DOHH2 (cell line): ENCODE measurements around the gene RABGAP1L.
"Not testable (repeated sequence)": the region's sequence is repeated elsewhere in the genome, so short reads cannot be mapped to it uniquely, and the experiment has no call there.

Experiments used
- H3F3A ChIP-seq: fragments of 200-600 bp; sonication (generic), shearing (Covaris generic); 2 replicates; pipeline ENCODE4 v1.6.0; 2016; ENCODE audit warnings: antibody characterized with exemption, mild to moderate bottlenecking; ENCODE audit not compliant: control insufficient read depth, insufficient read depth
- H3K27ac ChIP-seq: fragments of 200-600 bp; sonication (generic); 2 replicates; pipeline ENCODE4 v1.5.1; 2014; ENCODE audit warnings: low read depth, mild to moderate bottlenecking, low read length, moderate library complexity
- H3K27me3 ChIP-seq: fragments of 200-600 bp; sonication (generic); 2 replicates; pipeline ENCODE4 v1.6.1; 2014; ENCODE audit warnings: mild to moderate bottlenecking, low read length, mixed read lengths; ENCODE audit not compliant: control insufficient read depth
- H3K36me3 ChIP-seq: fragments of 200-600 bp; sonication (generic); 2 replicates; pipeline ENCODE4 v1.6.1; 2014; ENCODE audit warnings: mild to moderate bottlenecking, low read length, moderate library complexity, mixed read lengths; ENCODE audit not compliant: control insufficient read depth
- H3K4me1 ChIP-seq: fragments of 200-600 bp; sonication (generic); 2 replicates; pipeline ENCODE4 v1.6.1; 2014; ENCODE audit warnings: mild to moderate bottlenecking, low read length, mixed read lengths; ENCODE audit not compliant: control insufficient read depth
- H3K4me2 ChIP-seq: fragments of 200-600 bp; sonication (generic); 2 replicates; pipeline ENCODE4 v1.6.0; 2014; ENCODE audit warnings: mild to moderate bottlenecking, low read length, moderate library complexity
- H3K4me3 ChIP-seq: fragments of 200-600 bp; sonication (generic); 2 replicates; pipeline ENCODE4 v1.5.1; 2014; ENCODE audit warnings: mild to moderate bottlenecking, low read length, mixed read lengths
- H3K79me2 ChIP-seq: fragments of 200-600 bp; sonication (generic); 2 replicates; pipeline ENCODE4 v1.6.1; 2014; ENCODE audit warnings: mild to moderate bottlenecking, low read length, mixed read lengths; ENCODE audit not compliant: control insufficient read depth
- H3K9me2 ChIP-seq: fragments of 200-600 bp; sonication (generic); replicated peaks from 2 replicates; pipeline ENCODE4 v1.6.1; 2014; ENCODE audit warnings: mild to moderate bottlenecking, low read length, mixed read lengths; ENCODE audit not compliant: control insufficient read depth
- H3K9me3 ChIP-seq: fragments of 200-600 bp; sonication (generic); 2 replicates; pipeline ENCODE4 v1.6.1; 2014; ENCODE audit warnings: antibody characterized with exemption, low read length, mixed read lengths; ENCODE audit not compliant: control insufficient read depth, insufficient read depth
- H4K20me1 ChIP-seq: fragments of 200-600 bp; sonication (generic); 2 replicates; pipeline ENCODE4 v1.6.0; 2014; ENCODE audit warnings: low read depth, mild to moderate bottlenecking, antibody characterized with exemption, low read length, moderate library complexity; ENCODE audit not compliant: control insufficient read depth, insufficient read depth
- EZH2phosphoT487 ChIP-seq: fragments of 200-600 bp; sonication (generic); IDR thresholded peaks from 2 replicates; pipeline ENCODE4 v1.6.1; 2017; ENCODE audit warnings: borderline replicate concordance, mild to moderate bottlenecking, antibody characterized with exemption, low read length, moderate library complexity, mixed read lengths
- TF ChIP-seq, protein P1 (sequence below): fragments of 200-600 bp; sonication (generic); IDR thresholded peaks from one replicate; pipeline ENCODE4 v1.5.1; 2014; ENCODE audit warnings: antibody characterized with exemption, mild to moderate bottlenecking, low read depth, low read length; ENCODE audit not compliant: poor library complexity, severe bottlenecking

Gene RABGAP1L

DNA sequence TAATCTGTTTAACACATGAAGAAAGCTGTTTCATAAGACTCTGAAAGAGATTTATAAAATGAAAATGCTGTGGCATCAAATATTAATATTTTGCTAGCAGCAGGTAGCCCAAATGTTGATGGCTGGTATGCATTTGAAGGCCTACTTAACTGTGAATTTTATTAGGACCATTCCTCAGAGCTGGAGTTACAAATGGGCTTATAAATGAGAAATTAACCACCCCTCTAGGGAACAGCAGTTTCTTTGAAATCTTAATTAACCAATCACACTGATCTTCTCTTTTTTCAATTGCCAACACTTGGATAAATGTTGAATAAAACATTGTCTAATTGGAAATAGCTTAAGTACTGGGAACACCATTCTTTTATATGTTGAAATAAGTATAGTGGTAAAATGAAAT is 418.4 kb downstream of the RABGAP1L start:
- H3K9me3 ChIP-seq: peaks cover 13% of the 10 kb centered on the region; the same call in 1 of the 2 replicates
- H3K4me3 ChIP-seq: no peak overlapping the region
- no peaks in the 10 kb centered on the region for H3K4me1 ChIP-seq
- H3K4me2 ChIP-seq: no peak overlapping the region
- H3K9me2 ChIP-seq: no peaks in the 10 kb centered on the region
- H3F3A ChIP-seq: 0 out of 2 replicates have a peak, but pooled peaks cover 2% of the 10 kb centered on the region
- H3K79me2 ChIP-seq: no peaks in the 10 kb centered on the region
- H3K36me3 ChIP-seq: peaks cover 30% of the 10 kb centered on the region
- no peak overlapping the region for H3K27ac ChIP-seq
- TF ChIP-seq, protein P1, sequence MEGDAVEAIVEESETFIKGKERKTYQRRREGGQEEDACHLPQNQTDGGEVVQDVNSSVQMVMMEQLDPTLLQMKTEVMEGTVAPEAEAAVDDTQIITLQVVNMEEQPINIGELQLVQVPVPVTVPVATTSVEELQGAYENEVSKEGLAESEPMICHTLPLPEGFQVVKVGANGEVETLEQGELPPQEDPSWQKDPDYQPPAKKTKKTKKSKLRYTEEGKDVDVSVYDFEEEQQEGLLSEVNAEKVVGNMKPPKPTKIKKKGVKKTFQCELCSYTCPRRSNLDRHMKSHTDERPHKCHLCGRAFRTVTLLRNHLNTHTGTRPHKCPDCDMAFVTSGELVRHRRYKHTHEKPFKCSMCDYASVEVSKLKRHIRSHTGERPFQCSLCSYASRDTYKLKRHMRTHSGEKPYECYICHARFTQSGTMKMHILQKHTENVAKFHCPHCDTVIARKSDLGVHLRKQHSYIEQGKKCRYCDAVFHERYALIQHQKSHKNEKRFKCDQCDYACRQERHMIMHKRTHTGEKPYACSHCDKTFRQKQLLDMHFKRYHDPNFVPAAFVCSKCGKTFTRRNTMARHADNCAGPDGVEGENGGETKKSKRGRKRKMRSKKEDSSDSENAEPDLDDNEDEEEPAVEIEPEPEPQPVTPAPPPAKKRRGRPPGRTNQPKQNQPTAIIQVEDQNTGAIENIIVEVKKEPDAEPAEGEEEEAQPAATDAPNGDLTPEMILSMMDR: no peak
- TF ChIP-seq EZH2phosphoT487: no peak
- no peaks in the 10 kb centered on the region for H4K20me1 ChIP-seq
- H3K27me3 ChIP-seq: no peaks in the 10 kb centered on the region

DNA sequence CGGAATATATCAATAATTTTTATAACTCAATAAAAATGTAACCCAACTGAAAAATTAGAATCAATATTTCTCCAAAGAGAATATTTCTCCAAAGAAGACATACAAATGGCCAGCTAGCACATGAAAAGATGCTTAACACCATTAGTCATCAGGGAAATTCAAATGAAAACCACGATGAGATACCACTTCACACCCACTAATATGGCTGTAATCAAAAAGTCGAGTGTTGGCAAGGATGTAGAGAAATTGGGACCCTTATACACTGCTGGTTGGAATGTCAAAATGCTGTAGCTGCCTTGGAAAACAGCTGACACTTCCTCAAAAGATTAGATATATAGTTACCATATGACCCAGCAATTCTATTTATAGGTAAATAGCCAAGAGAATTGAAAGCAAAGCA is 421.5 kb downstream of the RABGAP1L start:
- H4K20me1 ChIP-seq: no peaks in the 10 kb centered on the region
- 0 out of 2 replicates have a peak, but pooled peaks cover 2% of the 10 kb centered on the region for H3F3A ChIP-seq
- no peak overlapping the region for H3K4me3 ChIP-seq
- H3K27me3 ChIP-seq: no peaks in the 10 kb centered on the region
- H3K9me3 ChIP-seq: peaks cover 8% of the 10 kb centered on the region; the same call in 1 of the 2 replicates
- no peak overlapping the region for H3K4me2 ChIP-seq
- H3K27ac ChIP-seq: no peak overlapping the region
- TF ChIP-seq, protein P1: no peak
- TF ChIP-seq EZH2phosphoT487: no peak
- H3K36me3 ChIP-seq: peaks cover 20% of the 10 kb centered on the region
- H3K79me2 ChIP-seq: no peaks in the 10 kb centered on the region
- no peaks in the 10 kb centered on the region for H3K9me2 ChIP-seq
- H3K4me1 ChIP-seq: no peaks in the 10 kb centered on the region

DNA sequence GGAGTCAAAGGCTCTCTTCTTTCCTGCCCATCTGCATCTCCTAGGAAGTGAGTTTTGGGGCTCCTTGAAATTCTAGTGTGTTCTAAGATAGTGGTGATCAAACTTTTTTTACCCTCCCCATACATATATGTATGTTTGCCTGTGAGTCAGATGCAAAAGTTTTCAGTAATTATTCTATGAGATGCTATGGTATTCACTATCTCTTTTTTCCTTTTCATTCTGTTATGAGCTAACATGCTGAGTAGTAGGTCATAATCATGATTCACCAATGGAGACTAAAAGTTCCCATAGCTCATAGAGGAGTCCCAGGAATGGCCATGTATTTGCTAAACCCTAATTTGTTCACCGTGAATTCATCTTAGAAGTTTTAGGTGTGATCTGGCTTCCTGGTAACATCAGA is 424.0 kb downstream of the RABGAP1L start:
- H3K27ac ChIP-seq: no peak overlapping the region
- H3K9me3 ChIP-seq: no peaks in the 10 kb centered on the region
- no peaks in the 10 kb centered on the region for H3K4me1 ChIP-seq
- H3K36me3 ChIP-seq: peaks cover 13% of the 10 kb centered on the region
- H3K79me2 ChIP-seq: no peaks in the 10 kb centered on the region
- no peaks in the 10 kb centered on the region for H3K27me3 ChIP-seq
- no peak overlapping the region for H3K4me3 ChIP-seq
- no peak for TF ChIP-seq EZH2phosphoT487
- TF ChIP-seq, protein P1: no peak
- no peaks in the 10 kb centered on the region for H3K9me2 ChIP-seq
- H3F3A ChIP-seq: 0 out of 2 replicates have a peak, but pooled peaks cover 2% of the 10 kb centered on the region
- no peak overlapping the region for H3K4me2 ChIP-seq
- no peaks in the 10 kb centered on the region for H4K20me1 ChIP-seq

DNA sequence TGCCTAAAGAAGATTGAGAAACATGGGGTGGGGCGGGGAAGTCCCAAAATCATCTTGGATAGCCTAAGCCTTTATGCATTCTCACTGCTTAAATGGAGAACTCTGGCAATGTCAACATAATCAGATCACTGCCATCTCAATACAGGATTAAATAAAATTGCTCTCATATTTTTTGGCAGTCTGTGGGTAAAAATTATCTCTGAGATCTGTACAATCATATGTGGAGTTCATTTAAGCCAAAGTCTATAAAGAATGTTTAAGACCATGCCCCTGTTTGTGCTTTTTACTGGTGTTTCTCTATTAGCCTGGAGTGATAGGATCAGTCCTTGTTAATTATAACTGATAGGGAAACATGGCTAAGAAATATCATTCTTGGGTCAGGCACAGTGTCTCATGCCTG is 424.8 kb downstream of the RABGAP1L start:
- Histone ChIP-seq H3K9me3 (no peaks in the 10 kb centered on the region), H3K4me1 (no peaks in the 10 kb centered on the region), H3K27me3 (no peaks in the 10 kb centered on the region), H3F3A (0 out of 2 replicates have a peak, but pooled peaks cover 2% of the 10 kb centered on the region), H3K9me2 (no peaks in the 10 kb centered on the region), H3K27ac (no peak overlapping the region), H4K20me1 (no peaks in the 10 kb centered on the region), H3K4me3 (no peak overlapping the region), H3K36me3 (peaks cover 13% of the 10 kb centered on the region), H3K4me2 (no peak overlapping the region), H3K79me2 (no peaks in the 10 kb centered on the region)
- TF ChIP-seq, protein P1: no peak

DNA sequence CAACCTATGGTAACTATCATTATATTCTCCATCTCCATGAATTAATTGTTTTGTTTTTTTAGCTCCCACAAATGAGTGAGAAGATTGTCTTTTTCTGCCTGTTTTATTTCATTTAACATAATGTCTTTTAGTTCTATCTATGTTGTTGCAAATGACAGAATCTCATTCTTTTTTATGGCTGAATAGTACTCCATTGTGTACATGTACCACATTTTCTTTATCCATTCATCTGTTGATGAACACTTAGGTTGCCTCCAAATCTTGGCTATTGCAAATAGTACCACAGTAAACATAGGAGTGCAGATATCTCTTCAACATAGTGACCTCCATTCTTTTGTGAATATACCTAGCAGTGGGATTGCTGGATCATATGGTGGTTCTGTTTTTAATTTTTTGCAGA is 429.3 kb downstream of the RABGAP1L start:
- H3K4me3 ChIP-seq, H3K4me1 ChIP-seq, H3K79me2 ChIP-seq: not testable (repeated sequence)

More for the DNA sequence above, 429.3 kb downstream of the RABGAP1L start:
- peaks cover 14% of the 10 kb centered on the region for H3K36me3 ChIP-seq
- not testable (repeated sequence) for H3K27ac ChIP-seq, H3F3A ChIP-seq, H3K9me2 ChIP-seq, H3K4me2 ChIP-seq, H3K27me3 ChIP-seq, H3K9me3 ChIP-seq, H4K20me1 ChIP-seq
